NCI-H2227 treated with DMSO at 0.1 percent for 48 hours (cell line): ENCODE data around the gene P2RY6.
"Not testable (repeated sequence)": the region's sequence is repeated elsewhere in the genome, so short reads cannot be mapped to it uniquely, and the experiment has no call there.

Experiments used
- DNase-seq: peaks from one replicate; lab custom pipeline; 2025; lab: John Stamatoyannopoulos, UW

Gene P2RY6

DNA sequence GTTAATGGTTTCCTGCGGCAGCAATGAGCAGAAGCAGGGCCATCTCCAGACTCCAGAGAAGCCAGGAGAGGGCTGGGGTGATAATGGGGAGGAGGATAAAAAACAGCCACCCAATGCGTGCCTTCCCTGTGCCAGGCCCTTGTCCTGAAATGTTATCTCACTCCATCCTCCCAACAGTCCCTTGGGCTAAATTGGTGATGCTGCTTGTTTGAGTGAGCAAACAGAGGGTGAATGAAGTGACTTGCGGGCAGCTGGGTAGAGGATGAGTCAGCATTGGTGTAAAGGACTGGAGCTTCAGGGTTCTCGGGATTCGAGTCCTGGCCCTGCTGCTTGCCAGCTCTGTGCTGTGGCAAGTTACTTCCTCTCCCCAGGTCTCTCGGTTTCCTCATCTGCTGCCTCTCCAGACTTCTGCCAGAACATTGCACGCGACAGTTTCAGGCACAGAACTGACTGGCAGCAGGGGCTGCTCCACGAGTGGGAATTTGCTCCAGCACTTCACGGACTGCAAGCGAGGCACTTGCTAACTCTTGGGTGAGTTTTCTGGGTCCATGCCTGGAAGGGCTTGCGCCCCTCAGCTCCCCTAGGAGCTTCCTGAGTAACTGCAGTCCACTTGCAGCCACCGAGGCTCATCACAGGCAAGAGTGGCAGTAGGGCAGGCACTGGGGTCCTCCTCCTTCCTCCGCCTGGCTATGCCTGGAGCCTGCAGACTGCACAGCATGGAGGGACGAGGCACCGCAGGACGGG is at the start of gene P2RY6:
P2RY6 (plus strand) TSS at position 403 of the 744 bp plus-strand sequence. CDS start 24,181 bp downstream, outside the sequence.
- no peak for DNase-seq

DNA sequence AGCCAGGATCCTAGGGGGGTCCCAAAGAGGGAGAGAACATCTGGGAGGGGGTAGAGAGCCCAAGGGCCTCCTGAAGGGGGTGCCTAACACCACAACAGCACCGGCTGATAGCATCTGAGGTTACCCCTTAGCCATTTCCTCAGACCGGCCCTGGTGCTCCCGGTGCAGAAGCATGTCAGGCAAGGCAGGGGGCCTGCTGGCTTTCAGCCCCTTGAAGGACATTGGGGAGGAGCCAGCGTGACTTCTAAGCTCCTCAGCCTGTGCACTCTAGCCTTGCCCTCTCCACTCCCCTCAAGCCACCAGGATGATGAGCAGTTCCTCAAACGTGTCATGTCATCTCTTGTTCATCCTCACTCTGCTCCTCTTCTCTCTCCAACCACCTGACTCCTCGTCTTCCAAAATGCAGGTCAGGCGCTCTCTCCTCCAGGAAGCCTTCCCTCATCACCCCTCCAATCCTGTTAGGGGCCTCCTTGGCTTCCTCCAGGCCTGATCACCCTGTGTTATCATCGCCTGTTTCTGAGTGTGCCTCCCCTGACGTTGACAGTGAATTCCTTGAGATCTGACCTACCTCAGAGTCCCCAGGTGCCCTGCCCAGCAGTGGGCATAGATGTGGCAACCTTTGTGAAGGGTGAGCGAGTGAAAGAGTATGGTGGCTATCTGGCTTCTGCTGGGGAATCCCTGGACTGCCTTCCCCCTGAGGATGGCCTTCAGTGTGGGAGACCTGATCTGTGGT is 48.0 kb upstream of the P2RY6 start:
- no peak for DNase-seq

GRCh38 chr11:73225001-73225686 is 47.0 kb upstream of the P2RY6 start:
- no peak for DNase-seq

DNA sequence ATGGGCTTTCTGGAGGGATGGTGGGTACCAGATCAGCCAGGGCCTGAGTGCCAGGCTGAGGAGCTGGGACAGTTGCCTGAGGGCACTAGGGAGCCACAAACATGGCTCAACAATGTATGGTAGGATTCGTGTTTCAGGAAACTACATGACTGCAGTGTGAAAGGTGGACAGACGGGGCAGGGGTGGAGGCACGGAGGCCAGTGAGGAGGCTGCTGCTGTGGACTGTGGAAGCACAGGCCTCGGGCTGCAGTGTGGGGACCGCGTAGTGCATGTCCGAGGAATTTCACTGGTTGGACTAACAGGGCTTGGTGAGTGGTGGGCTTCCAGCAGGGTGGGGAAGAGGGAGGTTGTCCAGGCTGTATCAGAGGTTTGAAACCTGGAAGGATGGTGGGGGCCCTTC is 46.3 kb upstream of the P2RY6 start:
- DNase-seq, result no peak

DNA sequence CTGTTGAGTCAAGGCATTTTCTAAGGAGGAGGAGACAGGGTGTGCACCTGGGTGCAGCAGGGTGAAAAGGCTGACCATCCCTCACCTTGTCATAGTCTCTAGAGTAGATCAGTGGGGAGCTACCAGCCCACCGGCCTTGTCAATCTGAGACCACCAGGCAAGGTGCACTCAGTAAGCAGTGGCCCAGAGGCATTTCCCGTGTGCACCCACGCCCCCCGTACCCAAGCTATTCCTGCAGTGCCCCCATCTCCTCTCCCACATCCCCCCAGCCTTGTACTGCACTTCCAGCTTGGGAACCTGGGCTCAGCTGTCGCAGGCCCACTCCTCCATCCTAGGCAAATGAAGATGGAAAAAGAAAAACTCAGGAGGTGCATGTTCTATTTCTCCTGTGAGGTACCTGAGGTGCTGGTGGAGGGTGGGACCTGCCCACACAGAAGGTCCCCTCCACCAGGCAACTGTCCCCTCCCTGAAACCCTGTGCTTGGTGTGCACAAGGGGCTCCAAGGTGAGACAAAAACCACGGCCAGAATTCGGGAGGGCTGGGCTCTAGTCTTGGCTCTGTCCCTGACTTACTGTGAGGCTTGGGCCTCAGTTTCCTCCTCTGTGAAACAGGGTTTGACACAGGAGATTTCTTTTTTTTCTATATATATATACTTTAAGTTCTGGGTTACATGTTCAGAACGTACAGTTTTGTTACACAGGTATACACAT is 45.7 kb upstream of the P2RY6 start:
- no peak for DNase-seq

- DNase-seq, result no peak
Measured at GRCh38 chr11:73227571-73228211, 44.4 kb upstream of the P2RY6 start.

DNA sequence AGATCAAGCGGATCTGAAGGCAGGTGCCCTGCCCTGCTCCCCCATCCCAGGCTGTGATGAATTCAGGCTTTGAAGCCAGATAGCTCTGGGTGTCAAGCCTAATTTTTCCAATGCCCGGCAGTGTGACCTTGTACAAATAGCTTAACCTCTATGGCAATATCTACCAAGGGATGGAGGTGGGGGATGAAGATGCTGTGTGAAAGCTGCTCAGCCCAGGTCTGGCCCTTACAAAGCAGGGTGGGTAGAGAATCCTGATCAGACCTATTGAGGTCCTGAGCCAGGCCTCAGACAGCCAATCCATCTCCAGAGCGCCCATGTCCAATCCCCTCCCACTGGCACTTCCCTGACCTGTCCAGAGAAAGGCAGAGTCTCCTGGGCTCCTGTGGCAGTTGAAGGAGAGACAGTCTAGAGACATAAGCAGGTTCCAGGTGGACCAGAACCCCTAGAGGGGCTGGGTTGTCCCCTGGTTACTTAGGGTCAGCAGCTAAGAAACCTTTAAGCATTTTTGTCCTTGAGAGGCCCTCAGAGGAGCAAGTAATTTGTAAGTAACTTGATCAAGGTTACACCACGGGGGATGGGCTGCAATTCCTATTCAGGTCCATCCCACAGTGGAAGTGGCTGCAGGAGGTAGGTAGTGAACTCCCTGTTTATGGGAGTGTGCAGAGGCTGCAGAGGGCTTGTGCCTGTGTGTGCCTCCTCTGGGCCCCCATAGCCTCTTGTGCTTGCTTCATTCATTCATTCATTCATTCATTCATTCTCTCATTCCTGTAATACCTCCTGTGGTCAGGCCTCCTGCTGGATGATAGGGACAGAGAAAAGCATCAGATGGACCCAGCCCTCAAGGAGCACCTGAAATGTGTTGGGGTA is 43.6 kb upstream of the P2RY6 start:
- DNase-seq, result no peak

DNA sequence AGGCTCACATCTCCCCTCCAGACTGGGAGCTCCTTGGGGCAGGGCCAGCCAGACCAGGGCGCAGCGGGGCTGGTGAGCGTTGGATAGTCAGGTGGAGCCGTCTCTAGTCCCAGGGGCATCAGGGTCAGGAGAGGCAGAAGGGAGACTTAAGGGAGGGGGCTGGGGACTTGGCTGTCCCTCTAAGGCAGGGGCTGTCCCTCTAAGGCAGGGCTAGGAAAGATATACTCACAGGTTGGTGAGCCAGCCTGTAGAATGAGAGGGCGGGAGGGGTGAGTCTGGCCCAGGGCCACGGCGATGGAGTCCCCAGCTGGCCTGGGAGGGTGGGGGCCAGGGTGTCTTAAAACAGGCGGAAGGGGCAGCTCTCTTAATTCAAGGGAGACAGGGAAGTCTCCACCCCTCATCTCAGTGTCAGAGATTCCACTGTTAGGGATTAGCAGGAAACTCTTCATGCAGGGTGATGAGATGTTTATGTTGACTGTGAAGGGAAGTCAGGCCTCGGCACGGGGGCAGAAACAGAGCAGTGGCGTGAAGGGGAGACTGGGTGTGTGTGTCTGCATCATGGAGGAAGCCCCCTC is 42.7 kb upstream of the P2RY6 start:
- DNase-seq, result no peak

DNA sequence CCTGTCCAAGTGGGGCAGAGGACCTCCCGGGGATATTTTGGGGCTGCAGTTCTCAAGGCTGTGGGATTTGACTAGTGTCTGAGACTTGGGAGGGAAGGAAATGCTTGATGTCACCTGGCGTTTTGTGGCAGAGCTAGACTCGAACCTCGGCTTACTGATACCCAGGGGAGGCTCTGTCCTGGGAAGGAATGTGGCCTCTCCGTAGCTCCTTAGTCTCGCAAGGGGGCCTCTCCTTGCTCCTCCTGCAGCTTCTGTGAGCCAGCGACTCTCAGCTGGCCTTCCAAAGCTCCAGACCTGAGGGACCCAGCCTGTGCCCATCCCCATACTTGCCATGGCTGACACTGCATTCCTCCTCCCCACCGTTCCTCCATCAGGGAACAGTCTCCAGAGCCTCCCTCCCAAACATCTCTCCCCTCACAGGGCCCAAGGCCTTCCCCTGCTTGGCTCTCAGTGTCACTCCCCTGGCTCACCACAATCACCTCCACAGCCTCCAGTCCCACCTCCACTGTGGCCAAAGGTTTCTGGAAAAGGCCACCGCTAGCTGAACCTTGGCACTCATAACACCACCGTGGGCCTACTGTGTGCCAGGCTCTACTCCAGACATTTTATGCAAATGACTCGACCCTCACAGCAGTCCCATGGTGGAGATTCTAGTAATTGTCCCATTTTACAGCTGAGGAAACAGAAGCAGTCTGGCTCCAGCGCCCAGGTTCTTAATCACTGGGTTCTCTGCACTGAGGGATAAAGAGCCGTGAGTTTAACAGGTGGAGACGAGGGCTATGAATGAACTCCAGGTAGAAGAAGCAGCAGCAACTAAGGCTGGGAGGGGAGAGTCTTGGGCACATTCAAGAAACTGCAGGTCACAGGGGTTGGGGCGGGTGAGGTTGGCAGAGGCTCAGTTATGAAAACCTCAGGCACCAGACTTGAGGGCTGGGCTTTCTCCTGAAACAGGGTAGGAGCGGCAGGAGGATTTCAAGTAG is 42.0 kb upstream of the P2RY6 start:
- no peak for DNase-seq

GRCh38 chr11:73230931-73231330 is 41.2 kb upstream of the P2RY6 start:
- no peak for DNase-seq

GRCh38 chr11:73232487-73232886 is 39.7 kb upstream of the P2RY6 start:
- not testable (repeated sequence) for DNase-seq

- no peak for DNase-seq
Measured at GRCh38 chr11:73233211-73233610, 38.9 kb upstream of the P2RY6 start.

GRCh38 chr11:73233692-73234470 is 38.3 kb upstream of the P2RY6 start:
- no peak for DNase-seq

- DNase-seq, result no peak
Measured at GRCh38 chr11:73234471-73235181, 37.5 kb upstream of the P2RY6 start.

DNA sequence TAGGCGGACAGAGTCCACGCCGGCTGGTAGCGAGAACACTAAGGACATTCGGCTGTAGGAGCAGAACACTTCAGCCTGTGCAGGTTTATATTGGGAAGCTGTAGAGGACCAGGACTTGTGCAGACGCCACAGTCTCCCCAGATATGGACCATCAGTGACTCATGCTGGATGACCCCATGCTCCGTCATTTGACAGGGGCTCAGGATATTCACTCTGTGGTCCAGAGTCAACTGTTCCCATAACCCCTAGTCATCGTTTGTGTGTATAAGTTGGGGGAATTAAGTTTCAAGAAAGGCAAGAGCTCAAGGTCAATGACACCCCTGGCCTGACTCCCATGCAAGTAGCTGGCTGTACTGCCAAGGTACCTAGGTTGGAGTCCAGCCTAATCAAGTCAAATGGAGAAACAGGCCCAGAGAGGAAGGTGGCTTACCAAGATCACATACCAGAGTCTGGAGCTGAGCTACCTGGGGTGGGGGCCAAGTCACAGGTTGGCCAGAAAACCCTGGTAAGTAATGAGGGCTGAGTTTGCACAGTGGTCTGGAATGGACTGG is 36.8 kb upstream of the P2RY6 start:
- DNase-seq, result no peak

- DNase-seq, result no peak
Measured at GRCh38 chr11:73236205-73236765, 35.9 kb upstream of the P2RY6 start.

DNA sequence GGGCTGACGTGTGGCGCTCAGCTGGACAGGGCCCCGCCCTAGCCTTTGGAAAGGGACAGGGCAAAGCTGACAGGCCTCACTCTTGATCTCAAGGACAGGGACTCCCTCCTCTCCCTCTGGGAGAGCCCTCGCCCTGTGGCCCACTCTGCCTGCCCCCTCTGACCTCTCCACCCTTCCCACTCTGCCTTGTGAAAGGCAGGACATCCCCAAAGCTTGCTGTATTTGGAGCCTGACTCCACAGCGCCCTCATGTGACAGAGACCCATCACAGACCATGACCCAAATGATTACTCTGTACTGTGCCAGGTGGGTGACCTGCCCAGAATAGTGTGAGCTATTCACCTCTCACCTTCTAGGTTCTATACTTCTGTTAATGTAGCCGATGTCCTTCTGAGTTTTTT is 35.3 kb upstream of the P2RY6 start:
- no peak for DNase-seq
